SJCRH30 (cell line): ENCODE data around the gene CCM2L. TPM values are rescaled to one million over a fixed set of nuclear protein-coding genes. Genes with fewer than 3 reads are reported as not detected.

Experiments
- DNase-seq, 2 experiments: peaks; one replicate each; pipeline ENCODE4 v3.0.0-alpha.2; 2015 to 2020
- H3K27ac ChIP-seq: fragments of 250-450 bp; sonication (Bioruptor Pico); 2 replicates; pipeline ENCODE4 v1.5.1; 2020; ENCODE audit warnings: mild to moderate bottlenecking, moderate library complexity
- H3K27me3 ChIP-seq: fragments of 250-450 bp; sonication (Bioruptor Pico); 2 replicates; pipeline ENCODE4 v1.5.1; 2020; ENCODE audit warnings: mild to moderate bottlenecking, moderate library complexity
- H3K36me3 ChIP-seq: fragments of 250-450 bp; sonication (Bioruptor Pico); 2 replicates; pipeline ENCODE4 v1.5.1; 2020; ENCODE audit warnings: mild to moderate bottlenecking, moderate library complexity
- H3K4me1 ChIP-seq: fragments of 250-450 bp; sonication (Bioruptor Pico); 2 replicates; pipeline ENCODE4 v1.5.1; 2020; ENCODE audit warnings: mild to moderate bottlenecking, moderate library complexity
- H3K4me3 ChIP-seq: fragments of 250-450 bp; sonication (Bioruptor Pico); 2 replicates; pipeline ENCODE4 v1.5.1; 2020; ENCODE audit warnings: mild to moderate bottlenecking, moderate library complexity
- H3K9me3 ChIP-seq: fragments of 250-450 bp; sonication (Bioruptor Pico); replicated peaks from 2 replicates; pipeline ENCODE4 v1.5.1; 2020; ENCODE audit warnings: mild to moderate bottlenecking, moderate library complexity
- total RNA-seq: library from RNA; depleted of rRNA; stranded (reverse); fragments of >200 nt; shearing (Covaris generic); gene quantifications from 2 replicates; pipeline ENCODE4 v1.2.3, GENCODE V29; 2014

Gene CCM2L
- total RNA-seq, 1 experiment from 2014 or later: 1.2 TPM

- H3K4me1 ChIP-seq: peaks cover 11% of the 10 kb centered on the region; the same call in 1 of the 2 replicates
- no peaks in the 10 kb centered on the region for H3K36me3 ChIP-seq
- H3K9me3 ChIP-seq: no peaks in the 10 kb centered on the region
- peaks cover 8% of the 10 kb centered on the region; the same call in 1 of the 2 replicates for H3K27me3 ChIP-seq
- peak overlapping the region; percentile 5; the same call in 1 of the 2 replicates for H3K27ac ChIP-seq
- no peak overlapping the region for H3K4me3 ChIP-seq
- peak; percentile 34 to 35 for DNase-seq
These were observed 2.2 kb upstream of the CCM2L start for GRCh38 chr20:32007787-32008616.

- Histone ChIP-seq H3K36me3 (no peaks in the 10 kb centered on the region), H3K9me3 (no peaks in the 10 kb centered on the region), H3K27me3 (peaks cover 15% of the 10 kb centered on the region; the same call in 1 of the 2 replicates), H3K27ac (no peak overlapping the region), H3K4me3 (no peak overlapping the region), H3K4me1 (peaks cover 11% of the 10 kb centered on the region; the same call in 1 of the 2 replicates)
- DNase-seq: no peak
These were observed 674 bp upstream of the CCM2L start for GRCh38 chr20:32009564-32009963.

GRCh38 chr20:32010666-32011065 lies 428 bp downstream of the CCM2L start:
- H3K27ac ChIP-seq: no peak overlapping the region
- no peak overlapping the region for H3K4me3 ChIP-seq

GRCh38 chr20:32012159-32012688 lies 2.0 kb downstream of the CCM2L start:
- no peak for DNase-seq
- Histone ChIP-seq H3K27me3 (peaks cover 12% of the 10 kb centered on the region; the same call in 1 of the 2 replicates), H3K4me1 (peaks cover 5% of the 10 kb centered on the region; the same call in 1 of the 2 replicates), H3K27ac (no peak overlapping the region), H3K9me3 (no peaks in the 10 kb centered on the region), H3K36me3 (no peaks in the 10 kb centered on the region), H3K4me3 (no peak overlapping the region)

More at GRCh38 chr20:32010666-32011065, 428 bp downstream of the CCM2L start:
- peaks cover 11% of the 10 kb centered on the region; the same call in 1 of the 2 replicates for H3K4me1 ChIP-seq
- H3K9me3 ChIP-seq: no peaks in the 10 kb centered on the region
- DNase-seq: no peak
- no peaks in the 10 kb centered on the region for H3K36me3 ChIP-seq
- peaks cover 17% of the 10 kb centered on the region; the same call in 1 of the 2 replicates for H3K27me3 ChIP-seq

GRCh38 chr20:32013326-32013725 lies 3.1 kb downstream of the CCM2L start:
- peaks cover 12% of the 10 kb centered on the region; the same call in 1 of the 2 replicates for H3K27me3 ChIP-seq
- DNase-seq: no peak
- no peaks in the 10 kb centered on the region for H3K4me1 ChIP-seq
- H3K9me3 ChIP-seq: no peaks in the 10 kb centered on the region
- no peak overlapping the region for H3K27ac ChIP-seq
- H3K36me3 ChIP-seq: no peaks in the 10 kb centered on the region
- H3K4me3 ChIP-seq: no peak overlapping the region

GRCh38 chr20:32017711-32018251 lies 7.5 kb downstream of the CCM2L start:
- Histone ChIP-seq H3K36me3 (no peaks in the 10 kb centered on the region), H3K9me3 (no peaks in the 10 kb centered on the region), H3K4me1 (peaks cover 12% of the 10 kb centered on the region), H3K4me3 (no peak overlapping the region), H3K27me3 (0 out of 2 replicates have a peak, but pooled peaks cover 9% of the 10 kb centered on the region), H3K27ac (no peak overlapping the region)
- peak; percentile 29 to 35 for DNase-seq

- H3K27ac ChIP-seq: peak overlapping the region; percentile 39; the same call in 1 of the 2 replicates
- no peaks in the 10 kb centered on the region for H3K9me3 ChIP-seq
- no peaks in the 10 kb centered on the region for H3K36me3 ChIP-seq
- H3K4me1 ChIP-seq: peaks cover 12% of the 10 kb centered on the region
- H3K4me3 ChIP-seq: peak overlapping the region; percentile 74
- DNase-seq: peak; percentile 87 to 88
- 0 out of 2 replicates have a peak, but pooled peaks cover 7% of the 10 kb centered on the region for H3K27me3 ChIP-seq
These were observed 8.3 kb downstream of the CCM2L start for GRCh38 chr20:32018269-32019155.

GRCh38 chr20:32019156-32019510 lies 8.9 kb downstream of the CCM2L start:
- H3K27ac ChIP-seq: no peak overlapping the region
- H3K9me3 ChIP-seq: no peaks in the 10 kb centered on the region
- H3K4me1 ChIP-seq: peaks cover 12% of the 10 kb centered on the region
- H3K4me3 ChIP-seq: peak overlapping the region; percentile 74
- peak; percentile 58 to 67 for DNase-seq
- H3K36me3 ChIP-seq: no peaks in the 10 kb centered on the region
- 0 out of 2 replicates have a peak, but pooled peaks cover 4% of the 10 kb centered on the region for H3K27me3 ChIP-seq

GRCh38 chr20:32019563-32020463 lies 9.6 kb downstream of the CCM2L start:
- peak in 1 of 2 experiments; percentile 48 for DNase-seq
- no peaks in the 10 kb centered on the region for H3K9me3 ChIP-seq
- no peaks in the 10 kb centered on the region for H3K27me3 ChIP-seq
- peak overlapping the region; percentile 74 for H3K4me3 ChIP-seq
- H3K27ac ChIP-seq: peak overlapping the region; percentile 15; the same call in 1 of the 2 replicates
- no peaks in the 10 kb centered on the region for H3K36me3 ChIP-seq
- H3K4me1 ChIP-seq: peaks cover 12% of the 10 kb centered on the region

GRCh38 chr20:32021091-32021490 lies 10.9 kb downstream of the CCM2L start:
- Histone ChIP-seq H3K27me3 (no peaks in the 10 kb centered on the region), H3K9me3 (no peaks in the 10 kb centered on the region), H3K4me1 (peaks cover 12% of the 10 kb centered on the region), H3K4me3 (no peak overlapping the region), H3K36me3 (no peaks in the 10 kb centered on the region), H3K27ac (no peak overlapping the region)
- no peak for DNase-seq

GRCh38 chr20:32024683-32025295 lies 14.6 kb downstream of the CCM2L start:
- no peak for DNase-seq
- Histone ChIP-seq H3K4me3 (no peak overlapping the region), H3K36me3 (no peaks in the 10 kb centered on the region), H3K9me3 (no peaks in the 10 kb centered on the region), H3K4me1 (peaks cover 18% of the 10 kb centered on the region), H3K27me3 (no peaks in the 10 kb centered on the region), H3K27ac (no peak overlapping the region)

- DNase-seq: no peak
- Histone ChIP-seq H3K4me3 (no peak overlapping the region), H3K4me1 (peaks cover 10% of the 10 kb centered on the region; the same call in 1 of the 2 replicates), H3K27me3 (no peaks in the 10 kb centered on the region; the same call in 1 of the 2 replicates), H3K27ac (no peak overlapping the region), H3K36me3 (no peaks in the 10 kb centered on the region), H3K9me3 (no peaks in the 10 kb centered on the region)
These were observed 17.4 kb downstream of the CCM2L start for GRCh38 chr20:32027643-32028042.
